Lower leg skin (tissue), 3 donors: ENCODE measurements around the gene DSN1.

Experiments used
- CTCF ChIP-seq, 3 donors: fragments of 450-650 bp; IDR thresholded peaks; one replicate each; pipeline ENCODE4 v1.5.1; 2016; ENCODE audit warnings: antibody characterized with exemption in 3 of 3, mild to moderate bottlenecking in 3 of 3, moderate library complexity in 2 of 3
- POLR2A ChIP-seq, 2 donors: fragments of 450-650 bp; IDR thresholded peaks; one replicate each; pipeline ENCODE4 v1.6.1; 2016 to 2017; ENCODE audit warnings: antibody characterized with exemption in 2 of 2, mild to moderate bottlenecking in 1 of 2, moderate library complexity in 1 of 2

- TF ChIP-seq CTCF (IDR thresholded peaks at IDR 0.05) (no peak), POLR2A (IDR thresholded peaks at IDR 0.05) (no peak)
Measured at GRCh38 chr20:36732456-36732855, 41.1 kb downstream of the DSN1 start.
